Mesenchymal stem cell (in vitro differentiated cells and primary cell): Measurements from ENCODE around the gene CABLES2.

Source experiments
- DNase-seq: peaks from one replicate; pipeline ENCODE4 v3.0.0-alpha.2; 2013
- H2AFZ ChIP-seq: one replicate; pipeline ENCODE4 v1.6.1; 2013; ENCODE audit warnings: low read depth, mild to moderate bottlenecking, control low read depth, inconsistent platforms, low read length, moderate library complexity
- H2AK5ac ChIP-seq: 2 replicates; pipeline ENCODE4 v1.6.1; 2013; ENCODE audit warnings: low read length, moderate library complexity, mild to moderate bottlenecking, inconsistent platforms; ENCODE audit not compliant: severe bottlenecking
- H2BK120ac ChIP-seq: one replicate; pipeline ENCODE4 v1.6.1; 2013; ENCODE audit warnings: low read depth, mild to moderate bottlenecking, inconsistent platforms, low read length, moderate library complexity
- H2BK12ac ChIP-seq, 2 experiments: one replicate each; pipeline ENCODE4 v1.6.1; 2013; ENCODE audit warnings: inconsistent platforms in 2 of 2, low read length in 2 of 2, mild to moderate bottlenecking in 2 of 2, moderate library complexity in 2 of 2, control low read depth in 1 of 2
- H2BK15ac ChIP-seq: one replicate; pipeline ENCODE4 v1.6.1; 2013; ENCODE audit warnings: mild to moderate bottlenecking, low read depth, inconsistent platforms; ENCODE audit not compliant: poor library complexity, severe bottlenecking
- H2BK5ac ChIP-seq: 2 replicates; pipeline ENCODE4 v1.6.1; 2013; ENCODE audit warnings: low read depth, mild to moderate bottlenecking, low read length, control low read depth, inconsistent platforms; ENCODE audit not compliant: poor library complexity, severe bottlenecking
- H3K14ac ChIP-seq, 2 experiments: one replicate each; pipeline ENCODE4 v1.6.1; 2013; ENCODE audit warnings: inconsistent platforms in 2 of 2, low read length in 2 of 2, control low read depth in 1 of 2, mild to moderate bottlenecking in 1 of 2, moderate library complexity in 1 of 2
- H3K18ac ChIP-seq, 2 experiments: one replicate each; pipeline ENCODE4 v1.6.1; 2013; ENCODE audit warnings: inconsistent platforms in 2 of 2, low read length in 2 of 2, control low read depth in 1 of 2, low read depth in 1 of 2, mild to moderate bottlenecking in 1 of 2
- H3K23ac ChIP-seq, 2 experiments: one replicate each; pipeline ENCODE4 v1.6.1; 2013; ENCODE audit warnings: inconsistent platforms in 2 of 2, low read length in 2 of 2, mild to moderate bottlenecking in 2 of 2, moderate library complexity in 2 of 2, control low read depth in 1 of 2
- H3K27ac ChIP-seq: 2 replicates; pipeline ENCODE4 v1.5.1; 2013; ENCODE audit warnings: mild to moderate bottlenecking, moderate library complexity, low read length, control low read depth, inconsistent platforms; ENCODE audit not compliant: poor library complexity, severe bottlenecking
- H3K27me3 ChIP-seq, 2 experiments: 2 replicates each; pipeline versions ENCODE4 v1.6.1 to v1.7.0; 2013; ENCODE audit warnings: low read length in 2 of 2, mild to moderate bottlenecking in 2 of 2, moderate library complexity in 2 of 2, control low read depth in 1 of 2, inconsistent platforms in 1 of 2; ENCODE audit not compliant: control insufficient read depth in 1 of 2, insufficient read depth in 1 of 2
- H3K36me3 ChIP-seq, 2 experiments: 2 replicates each; pipeline versions ENCODE4 v1.6.1 to v1.7.0; 2013; ENCODE audit warnings: low read length in 2 of 2, control low read depth in 1 of 2, inconsistent platforms in 1 of 2, low read depth in 1 of 2, mild to moderate bottlenecking in 1 of 2; ENCODE audit not compliant: insufficient read depth in 2 of 2, control insufficient read depth in 1 of 2
- H3K4ac ChIP-seq, 2 experiments: one replicate each; pipeline ENCODE4 v1.6.1; 2013; ENCODE audit warnings: inconsistent platforms in 2 of 2, low read length in 2 of 2, mild to moderate bottlenecking in 2 of 2, moderate library complexity in 2 of 2, control low read depth in 1 of 2, low read depth in 1 of 2
- H3K4me1 ChIP-seq: 2 replicates; pipeline ENCODE4 v1.6.1; 2013; ENCODE audit warnings: low read depth, low read length, control low read depth; ENCODE audit not compliant: control insufficient read depth, insufficient read depth
- H3K4me2 ChIP-seq: 2 replicates; pipeline ENCODE4 v1.6.1; 2013; ENCODE audit warnings: low read length, mild to moderate bottlenecking, inconsistent platforms; ENCODE audit not compliant: poor library complexity, severe bottlenecking
- H3K4me3 ChIP-seq, 2 experiments: 2 replicates each; pipeline versions ENCODE4 v1.5.1 to v1.7.0; 2013; ENCODE audit warnings: low read length in 2 of 2, mild to moderate bottlenecking in 2 of 2, control low read depth in 1 of 2, low read depth in 1 of 2; ENCODE audit not compliant: insufficient read depth in 1 of 2
- H3K79me1 ChIP-seq: replicated peaks from 2 replicates; pipeline ENCODE4 v1.6.1; 2013; ENCODE audit warnings: mild to moderate bottlenecking, control low read depth, low read length, inconsistent platforms; ENCODE audit not compliant: poor library complexity, severe bottlenecking
- H3K9ac ChIP-seq: 2 replicates; pipeline ENCODE4 v1.7.0; 2013; ENCODE audit warnings: mild to moderate bottlenecking, low read length, moderate library complexity
- H3K9me3 ChIP-seq: 2 replicates; pipeline ENCODE4 v1.7.0; 2013; ENCODE audit warnings: mild to moderate bottlenecking, low read length; ENCODE audit not compliant: control insufficient read depth
- H4K8ac ChIP-seq: one replicate; pipeline ENCODE4 v1.6.1; 2013; ENCODE audit warnings: inconsistent platforms, mild to moderate bottlenecking, low read length, moderate library complexity
- H4K91ac ChIP-seq: one replicate; pipeline ENCODE4 v1.6.1; 2013; ENCODE audit warnings: mild to moderate bottlenecking, low read length, inconsistent platforms
- WGBS: methylation state at CpG from one replicate; pipeline ENCODE4 v1.1.7; 2013; ENCODE audit warnings: mixed read lengths; 5-methylcytosine and 5-hydroxymethylcytosine counted together

Gene CABLES2

GRCh38 chr20:62415354-62416111 is 8.4 kb upstream of the CABLES2 start:
- Histone ChIP-seq H4K8ac (no peak overlapping the region), H2BK120ac (no peak overlapping the region), H2AFZ (no peak overlapping the region), H3K4ac (no peak overlapping the region), H3K27me3 (peaks cover 10 to 69% of the 10 kb centered on the region in 2 experiments), H3K23ac (no peak overlapping the region), H2BK5ac (no peak overlapping the region), H3K9me3 (no peaks in the 10 kb centered on the region), H3K4me2 (no peak overlapping the region), H3K4me1 (peaks cover 4% of the 10 kb centered on the region), H4K91ac (no peak overlapping the region), H3K9ac (no peak overlapping the region), H3K79me1 (no peaks in the 10 kb centered on the region), H2BK12ac (no peak overlapping the region), H3K4me3 (no peak overlapping the region), H3K36me3 (no peaks in the 10 kb centered on the region), H3K27ac (no peak overlapping the region), H3K18ac (no peak overlapping the region), H3K14ac (no peak overlapping the region), H2BK15ac (no peak overlapping the region), H2AK5ac (no peak overlapping the region)
- no peak for DNase-seq
- WGBS: 85% methylated on average over 24 of the region's 24 CpGs

GRCh38 chr20:62413896-62414481 is 6.9 kb upstream of the CABLES2 start:
- H2AFZ ChIP-seq: no peak overlapping the region
- no peak overlapping the region for H2BK120ac ChIP-seq
- no peak overlapping the region for H2BK12ac ChIP-seq
- H3K4me3 ChIP-seq: no peak overlapping the region
- no peak overlapping the region for H4K91ac ChIP-seq
- H3K79me1 ChIP-seq: no peaks in the 10 kb centered on the region
- no peak overlapping the region for H3K18ac ChIP-seq
- H2BK5ac ChIP-seq: no peak overlapping the region
- no peak overlapping the region for H3K4me2 ChIP-seq
- no peaks in the 10 kb centered on the region for H3K36me3 ChIP-seq
- no peak overlapping the region for H3K4ac ChIP-seq
- peaks cover 15% of the 10 kb centered on the region for H3K4me1 ChIP-seq
- no peak overlapping the region for H3K27ac ChIP-seq
- 88% methylated on average over 20 of the region's 22 CpGs for WGBS
- H2BK15ac ChIP-seq: no peak overlapping the region
- DNase-seq: no peak
- no peaks in the 10 kb centered on the region for H3K9me3 ChIP-seq
- no peak overlapping the region for H3K14ac ChIP-seq
- H3K9ac ChIP-seq: no peak overlapping the region
- no peak overlapping the region for H4K8ac ChIP-seq
- no peak overlapping the region for H3K23ac ChIP-seq
- peaks cover 10 to 66% of the 10 kb centered on the region in 2 experiments for H3K27me3 ChIP-seq
- H2AK5ac ChIP-seq: no peak overlapping the region

- H4K91ac ChIP-seq: no peak overlapping the region
- H3K4ac ChIP-seq: no peak overlapping the region
- H3K14ac ChIP-seq: no peak overlapping the region
- no peak overlapping the region for H2BK120ac ChIP-seq
- H2BK15ac ChIP-seq: no peak overlapping the region
- no peak overlapping the region for H2AFZ ChIP-seq
- H3K79me1 ChIP-seq: no peaks in the 10 kb centered on the region
- H3K4me2 ChIP-seq: no peak overlapping the region
- no peak overlapping the region for H2BK12ac ChIP-seq
- H4K8ac ChIP-seq: no peak overlapping the region
- H2BK5ac ChIP-seq: no peak overlapping the region
- H3K9ac ChIP-seq: no peak overlapping the region
- H2AK5ac ChIP-seq: no peak overlapping the region
- DNase-seq: no peak
- H3K36me3 ChIP-seq: no peaks in the 10 kb centered on the region
- H3K27me3 ChIP-seq: peaks cover 14 to 63% of the 10 kb centered on the region in 2 experiments
- no peak overlapping the region for H3K4me3 ChIP-seq
- WGBS: 93% methylated on average over 11 of the region's 11 CpGs
- no peak overlapping the region for H3K18ac ChIP-seq
- H3K4me1 ChIP-seq: peaks cover 16% of the 10 kb centered on the region
- no peaks in the 10 kb centered on the region for H3K9me3 ChIP-seq
- H3K23ac ChIP-seq: no peak overlapping the region
- no peak overlapping the region for H3K27ac ChIP-seq
These were observed 6.0 kb upstream of the CABLES2 start for GRCh38 chr20:62413025-62413570.

- no peak overlapping the region for H3K4me3 ChIP-seq
- no peaks in the 10 kb centered on the region for H3K79me1 ChIP-seq
- no peak overlapping the region for H2BK120ac ChIP-seq
- H3K9ac ChIP-seq: no peak overlapping the region
- DNase-seq: no peak
- H3K4me2 ChIP-seq: no peak overlapping the region
- no peak overlapping the region for H3K14ac ChIP-seq
- peaks cover 14 to 63% of the 10 kb centered on the region in 2 experiments for H3K27me3 ChIP-seq
- H3K27ac ChIP-seq: no peak overlapping the region
- H3K4ac ChIP-seq: no peak overlapping the region
- no peak overlapping the region for H2AFZ ChIP-seq
- no peak overlapping the region for H4K91ac ChIP-seq
- H2BK15ac ChIP-seq: no peak overlapping the region
- no peaks in the 10 kb centered on the region for H3K9me3 ChIP-seq
- no peak overlapping the region for H3K23ac ChIP-seq
- no peak overlapping the region for H3K18ac ChIP-seq
- H3K36me3 ChIP-seq: no peaks in the 10 kb centered on the region
- no peak overlapping the region for H2BK5ac ChIP-seq
- 79% methylated on average over 18 of the region's 22 CpGs for WGBS
- H4K8ac ChIP-seq: no peak overlapping the region
- no peak overlapping the region for H2AK5ac ChIP-seq
- H3K4me1 ChIP-seq: peaks cover 20% of the 10 kb centered on the region
- no peak overlapping the region for H2BK12ac ChIP-seq
These were observed 5.3 kb upstream of the CABLES2 start for GRCh38 chr20:62412194-62413024.
